CD4-positive, alpha-beta T cell treated with Interleukin-17A for 1 hour (primary cell): ENCODE measurements around the gene AKAP8L.
A peak's percentile ranks its signal among the peaks of the same experiment; 100 is the strongest.
"Not testable (repeated sequence)": the region's sequence is repeated elsewhere in the genome, so short reads cannot be mapped to it uniquely, and the experiment has no call there.

ENCODE experiments used
- DNase-seq: peaks from one replicate; pipeline ENCODE4 v3.0.0-alpha.2; 2020

Gene AKAP8L

DNA sequence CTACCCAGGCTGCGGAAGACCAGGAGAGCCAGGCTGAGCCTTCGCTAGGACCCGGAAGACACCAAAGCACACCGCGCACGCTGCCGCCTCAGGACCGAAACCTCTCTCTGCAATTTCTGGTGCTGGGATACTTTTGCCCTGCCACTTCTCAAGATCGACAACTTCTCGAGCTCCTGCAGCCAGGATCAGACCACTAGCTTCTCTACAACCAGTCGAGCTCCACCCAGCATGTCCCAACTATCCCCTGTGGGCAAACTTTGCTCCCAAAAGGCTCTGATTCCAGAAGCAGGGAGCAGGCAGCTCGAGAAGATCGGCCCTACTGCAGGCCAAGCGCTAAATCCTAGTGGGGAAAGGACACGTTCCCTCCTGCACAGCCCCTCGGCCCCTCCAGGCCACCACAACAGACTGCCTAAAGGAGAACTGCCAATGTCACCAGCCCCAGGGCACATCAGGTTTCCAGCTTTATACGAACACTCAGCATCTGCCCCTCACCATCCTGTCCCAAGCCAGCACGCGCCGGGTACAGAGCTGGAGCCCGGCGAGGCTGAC lies 40.2 kb downstream of the AKAP8L start:
- peak; percentile 56 for DNase-seq

DNA sequence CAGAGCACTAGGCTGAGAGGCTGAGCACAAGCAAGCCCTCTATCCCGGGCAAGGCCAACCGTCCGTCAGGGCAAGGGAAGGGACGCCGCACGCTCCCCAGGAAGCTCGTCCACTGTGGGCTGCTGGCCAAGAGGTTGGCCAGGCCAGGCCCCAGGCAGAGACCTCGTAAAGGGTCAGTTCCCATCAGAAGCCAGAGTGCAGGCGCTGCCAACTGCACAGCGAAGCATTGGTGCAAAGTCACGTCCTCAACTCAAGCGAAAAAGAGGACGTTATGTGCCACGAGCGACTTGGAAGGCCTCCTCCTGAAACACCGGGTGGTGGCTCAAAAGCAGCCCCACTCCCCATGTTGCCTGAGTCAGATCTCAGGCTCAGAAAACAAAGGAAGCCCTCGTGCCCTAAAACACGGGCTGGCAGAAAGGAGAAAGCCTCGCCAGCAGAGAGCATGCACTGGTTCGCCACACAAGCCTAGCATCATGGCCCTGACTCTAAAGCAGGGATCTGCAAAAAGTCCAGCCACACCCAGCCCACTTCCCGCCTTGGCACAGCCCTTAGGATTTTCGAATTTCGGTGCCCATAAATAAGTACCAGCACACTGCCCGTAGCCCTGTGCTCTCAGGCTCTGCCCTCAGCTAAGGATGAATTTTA lies 43.9 kb downstream of the AKAP8L start:
- no peak for DNase-seq

DNA sequence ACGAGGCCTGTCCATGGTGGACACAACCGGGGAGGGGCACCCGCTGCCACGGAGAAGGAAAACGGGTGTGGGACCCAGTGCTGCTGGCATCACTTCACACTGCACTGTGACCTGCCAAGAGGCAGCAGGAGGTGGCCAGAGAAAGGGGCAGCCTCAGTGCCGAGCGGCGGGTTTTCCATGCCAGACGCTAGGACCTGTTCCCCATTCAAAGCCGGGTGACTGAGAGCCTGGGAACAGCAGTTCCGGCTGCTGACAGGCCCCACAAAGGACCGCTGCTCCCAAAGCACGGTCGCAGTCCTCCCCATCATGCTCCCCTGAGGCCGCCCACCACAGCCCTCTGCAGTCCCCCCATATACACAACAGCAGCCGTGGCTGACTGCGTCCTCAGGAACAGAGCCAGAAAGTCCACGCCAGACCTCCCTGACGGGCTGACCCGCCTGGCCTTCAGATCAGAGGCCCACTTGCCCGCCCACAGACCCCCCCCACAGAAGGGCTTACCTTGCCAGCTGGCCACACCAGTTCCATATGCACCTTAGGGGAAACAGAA lies 44.6 kb downstream of the AKAP8L start:
- no peak for DNase-seq

DNA sequence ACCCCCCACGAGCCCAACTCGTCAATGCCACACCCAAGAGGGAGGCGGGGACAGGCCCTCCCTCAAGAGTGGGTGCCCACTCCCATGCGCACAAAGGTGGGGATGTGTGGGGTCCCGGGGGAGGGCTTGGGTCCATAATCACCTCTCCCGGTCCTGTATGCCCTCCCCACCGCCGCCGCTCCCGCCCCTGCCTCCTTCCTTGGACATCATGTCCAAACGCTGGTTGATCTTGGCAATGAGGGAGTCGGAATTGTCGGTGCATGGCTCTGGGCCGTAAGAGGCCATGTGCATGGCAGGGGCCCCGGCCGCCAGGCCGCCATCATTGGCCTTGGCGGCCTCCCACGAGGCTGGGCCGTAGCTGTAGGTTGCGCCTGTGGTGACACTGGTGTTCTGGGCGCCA lies 45.1 kb downstream of the AKAP8L start:
- no peak for DNase-seq

DNA sequence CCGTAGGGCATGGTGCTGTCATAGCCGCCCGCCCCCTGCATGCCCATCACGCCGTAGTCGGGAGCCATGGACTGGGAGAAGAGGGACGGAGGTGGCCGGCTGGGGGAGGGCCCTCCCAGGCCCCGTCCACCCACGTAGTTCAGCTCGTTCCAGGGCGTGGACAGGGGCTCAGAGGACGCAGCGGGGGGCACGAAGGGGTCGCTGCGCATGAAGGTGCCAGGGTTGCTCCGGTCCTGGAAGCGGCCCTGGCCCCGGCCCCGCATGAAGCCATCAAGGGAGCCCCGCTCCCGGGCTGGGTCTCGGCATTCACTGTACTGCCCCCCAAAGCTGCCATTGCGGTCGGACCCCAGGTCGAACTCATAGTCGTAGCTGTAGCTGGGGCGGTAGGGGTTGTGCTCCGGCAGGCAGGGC lies 45.9 kb downstream of the AKAP8L start:
- no peak for DNase-seq

DNA sequence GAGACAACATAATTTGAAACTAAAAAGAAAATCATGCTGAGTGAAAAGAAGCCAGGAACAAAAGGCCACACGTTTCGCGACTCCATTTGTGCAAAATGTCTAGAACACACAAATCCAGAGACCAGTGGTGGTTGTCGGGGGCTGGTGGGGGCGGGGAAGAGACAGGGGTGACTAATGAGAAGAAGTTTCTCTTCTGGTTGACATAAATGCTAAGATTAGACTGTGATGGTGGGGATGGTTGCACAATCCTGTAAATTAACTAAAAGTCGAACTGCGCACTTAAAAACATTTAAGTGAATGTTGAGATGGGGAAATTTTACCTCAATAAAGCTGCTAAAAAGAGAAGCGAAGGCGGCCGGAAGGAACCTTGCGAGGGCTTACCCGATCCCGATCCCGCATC lies 46.3 kb downstream of the AKAP8L start:
- DNase-seq = no peak

DNA sequence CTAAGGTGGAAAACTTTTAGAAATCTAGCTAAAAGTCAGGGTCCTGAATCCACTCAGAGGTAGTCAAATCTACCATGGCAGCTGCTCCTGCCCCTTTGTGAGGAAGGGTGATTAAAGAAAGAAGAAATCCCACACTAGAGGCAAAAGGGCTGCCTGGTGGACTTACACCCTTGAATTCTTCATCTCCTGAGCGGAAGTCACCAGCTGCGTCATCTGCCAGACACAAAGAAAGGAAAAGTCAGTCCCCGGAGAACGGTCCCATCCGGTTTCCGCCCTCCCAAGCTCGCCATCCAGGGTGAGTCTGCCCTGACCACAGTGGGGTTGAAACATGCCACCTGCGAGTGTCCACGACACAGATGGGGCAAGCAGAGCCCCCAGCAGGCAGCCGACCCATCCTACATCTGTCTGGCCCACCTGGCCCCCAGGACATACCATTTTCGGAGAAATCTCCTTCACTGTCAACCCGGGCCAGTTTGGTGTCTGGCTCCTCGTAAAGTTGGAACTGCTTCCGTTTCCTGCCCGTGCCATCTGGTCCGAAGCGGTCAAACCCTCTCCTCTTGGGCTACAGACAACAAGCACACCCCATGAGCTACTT lies 46.9 kb downstream of the AKAP8L start:
- DNase-seq = no peak

DNA sequence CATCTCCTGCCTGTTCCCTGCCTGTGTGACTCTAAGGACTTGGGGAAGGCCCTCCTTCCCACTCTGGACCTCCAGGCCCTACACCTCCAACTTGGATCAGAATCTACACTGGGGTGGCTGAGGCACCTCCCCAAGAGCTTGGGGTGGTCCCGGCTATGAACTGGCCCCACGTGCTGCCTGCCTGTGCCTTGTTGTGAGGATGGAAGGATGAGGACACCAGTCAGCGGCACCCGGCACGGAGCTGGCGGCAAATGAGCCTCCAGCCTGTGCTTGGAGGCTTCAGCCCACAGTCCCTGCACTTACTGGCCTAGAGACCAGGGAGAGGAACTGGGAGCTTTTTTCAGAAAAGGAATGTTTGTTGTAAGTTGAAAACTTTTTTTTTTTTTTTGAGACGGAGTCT lies 47.7 kb downstream of the AKAP8L start:
- no peak for DNase-seq

DNA sequence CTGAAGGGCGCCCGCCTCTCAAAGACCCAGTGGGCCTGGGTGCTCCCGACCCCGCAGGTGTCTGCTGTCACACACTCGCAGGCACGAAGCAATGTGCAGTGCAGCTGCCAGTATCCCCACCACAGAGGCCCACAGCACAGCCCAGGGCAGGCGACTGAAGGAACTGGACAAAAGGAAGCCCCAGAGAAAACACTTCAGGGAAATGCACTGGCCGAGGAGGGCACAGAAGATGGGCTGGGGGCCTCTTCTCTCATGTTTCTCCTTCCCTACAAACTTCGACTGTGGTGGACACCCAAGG lies 49.2 kb downstream of the AKAP8L start:
- DNase-seq = no peak

DNA sequence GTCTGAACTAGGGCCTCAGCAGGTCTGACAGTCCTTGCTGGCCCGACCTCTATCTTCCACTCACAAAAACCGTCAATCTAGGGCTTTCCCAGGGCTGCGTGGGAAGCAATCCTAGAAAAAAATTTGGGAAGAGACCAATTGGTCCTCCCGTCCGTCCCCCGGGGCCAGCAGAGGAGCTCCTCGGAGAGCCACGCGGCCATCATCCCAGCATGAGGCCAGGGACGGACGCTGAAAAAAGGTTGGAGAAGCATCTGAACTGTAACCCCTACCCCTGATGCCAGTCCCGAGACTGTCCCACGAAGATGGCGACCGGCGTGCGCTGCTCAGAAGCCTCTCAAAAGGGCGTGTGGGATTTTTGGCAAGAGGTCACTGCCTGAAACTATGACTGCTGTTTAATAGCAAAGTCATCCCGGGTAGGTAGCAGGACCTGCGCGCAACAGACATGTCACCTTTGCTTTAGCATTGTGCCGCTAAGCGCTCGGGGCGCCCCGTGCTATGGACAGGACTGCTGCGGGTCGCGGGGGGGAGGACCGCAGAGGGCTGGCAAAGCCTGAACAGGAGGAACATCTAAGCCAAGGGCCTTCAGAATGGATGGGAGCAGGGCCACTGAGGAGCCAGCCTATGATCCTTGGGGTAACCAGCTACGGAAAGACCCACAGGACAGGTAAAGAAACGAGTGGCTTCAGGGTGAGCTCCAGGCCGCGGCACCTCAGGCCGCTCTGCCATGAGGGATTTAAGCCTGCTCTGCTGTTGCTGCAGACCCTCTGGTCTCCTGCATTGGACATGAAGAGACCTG lies 49.8 kb downstream of the AKAP8L start:
- no peak for DNase-seq

DNA sequence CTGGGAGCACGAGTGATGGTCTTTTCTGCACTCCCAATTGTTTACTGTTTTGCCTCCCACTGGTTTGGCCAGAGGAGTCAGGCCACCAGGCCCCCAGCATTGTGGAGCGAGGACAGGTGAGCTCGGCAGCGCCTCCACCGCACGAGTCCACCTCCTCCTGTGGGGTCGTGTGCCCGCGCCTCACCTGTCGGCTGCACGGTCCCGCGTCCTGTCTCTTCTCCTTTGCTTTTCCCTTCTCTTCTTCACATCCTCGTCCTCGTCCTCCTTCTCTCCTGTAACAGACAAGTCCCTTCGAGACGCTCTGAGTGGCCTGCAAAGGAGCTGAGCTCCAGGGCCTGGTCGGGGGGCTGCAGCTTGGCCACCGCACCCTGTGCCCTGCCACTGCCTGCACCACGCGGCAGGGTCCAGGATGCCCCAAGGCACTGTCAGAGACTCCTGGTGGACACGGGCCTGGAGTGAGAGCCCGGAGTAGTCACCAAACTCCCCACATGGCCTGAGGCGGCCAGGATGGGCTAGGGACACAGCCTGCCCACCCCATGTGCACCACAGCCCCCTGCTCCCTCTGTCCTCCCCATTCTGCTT lies 50.6 kb downstream of the AKAP8L start:
- no peak for DNase-seq

DNA sequence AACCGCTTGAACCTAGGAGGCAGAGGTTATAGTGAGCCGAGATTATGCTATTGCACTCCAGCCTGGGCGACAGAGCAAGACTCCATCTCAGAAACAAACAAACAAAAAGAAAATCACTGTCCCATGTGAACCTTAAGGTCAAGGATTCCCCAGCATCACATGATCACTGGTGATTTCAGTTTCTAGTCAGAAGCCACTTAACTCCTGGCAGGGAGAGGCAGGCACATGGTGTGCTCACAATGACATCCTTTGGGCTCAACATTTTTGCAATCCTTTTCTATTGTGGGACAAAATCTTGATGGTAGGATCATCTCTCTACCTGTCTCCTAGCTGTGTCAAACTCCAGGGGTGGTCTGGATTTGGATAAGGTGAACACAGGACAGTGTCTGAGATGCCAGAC lies 51.3 kb downstream of the AKAP8L start:
- DNase-seq = no peak

DNA sequence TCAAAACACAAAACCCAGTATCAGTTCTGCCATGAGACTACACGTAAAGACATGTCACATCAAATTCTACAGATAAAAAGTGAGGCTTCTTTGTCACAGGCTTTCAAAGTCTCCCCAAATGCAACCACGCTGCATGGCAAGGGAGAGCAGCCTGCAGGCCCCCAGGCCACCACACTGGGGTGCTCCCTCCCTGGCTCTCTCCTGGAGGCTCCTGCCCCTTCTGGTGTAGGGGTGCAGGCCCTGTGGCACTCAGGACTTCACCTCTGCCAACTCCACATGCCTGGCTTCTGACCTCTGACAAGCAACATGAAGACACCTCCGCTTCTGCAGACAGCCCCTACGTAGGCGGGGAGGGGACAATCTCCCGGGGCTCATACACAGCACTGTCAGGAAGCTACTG lies 53.5 kb downstream of the AKAP8L start:
- DNase-seq = no peak

DNA sequence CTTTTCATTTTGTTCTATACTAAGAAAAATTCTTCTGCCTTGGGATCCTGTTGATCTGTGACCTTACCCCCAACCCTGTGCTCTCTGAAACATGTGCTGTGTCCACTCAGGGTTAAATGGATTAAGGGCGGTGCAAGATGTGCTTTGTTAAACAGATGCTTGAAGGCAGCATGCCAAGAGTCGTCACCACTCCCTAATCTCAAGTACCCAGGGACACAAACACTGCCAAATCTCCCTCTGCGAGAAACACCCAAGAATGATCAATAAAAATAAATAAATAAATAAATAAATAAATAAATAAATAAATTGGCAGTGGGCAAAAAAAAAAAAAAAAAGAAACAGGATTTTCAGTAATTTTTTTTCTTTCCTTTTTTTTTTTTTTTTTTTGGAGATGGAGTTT lies 55.0 kb downstream of the AKAP8L start:
- DNase-seq = not testable (repeated sequence)

DNA sequence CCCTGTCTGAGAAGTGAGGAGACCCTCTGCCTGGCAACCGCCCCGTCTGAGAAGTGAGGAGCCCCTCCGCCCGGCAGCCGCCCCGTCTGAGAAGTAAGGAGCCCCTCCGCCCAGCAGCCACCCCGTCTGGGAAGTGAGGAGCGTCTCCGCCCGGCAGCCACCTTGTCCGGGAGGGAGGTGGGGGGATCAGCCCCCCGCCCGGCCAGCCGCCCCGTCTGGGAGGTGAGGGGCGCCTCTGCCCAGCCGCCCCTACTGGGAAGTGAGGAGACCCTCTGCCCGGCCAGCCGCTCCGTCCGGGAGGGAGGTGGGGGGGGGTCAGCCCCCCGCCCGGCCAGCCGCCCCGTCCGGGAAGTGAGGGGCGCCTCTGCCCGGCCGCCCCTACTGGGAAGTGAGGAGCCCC lies 55.7 kb downstream of the AKAP8L start:
- DNase-seq = not testable (repeated sequence)

DNA sequence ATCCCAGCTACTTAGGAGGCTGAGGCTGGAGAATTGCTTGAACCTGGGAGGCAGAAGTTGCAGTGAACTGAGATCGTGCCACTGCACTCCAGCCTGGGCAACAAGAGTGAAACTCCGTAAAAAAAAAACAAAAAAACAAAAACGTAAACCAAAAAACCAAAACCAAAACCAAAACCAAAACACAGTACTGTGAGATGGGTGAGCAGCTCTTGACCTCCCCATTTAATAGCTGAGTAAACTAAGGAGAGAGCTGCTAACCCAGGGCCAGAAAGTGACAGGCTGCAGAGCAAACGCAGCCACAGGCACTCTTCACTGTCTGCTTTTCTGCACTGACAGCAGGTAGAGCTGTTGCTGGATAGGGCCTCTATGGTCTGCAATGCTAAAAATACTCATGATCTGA lies 58.8 kb downstream of the AKAP8L start:
- DNase-seq = not testable (repeated sequence)

DNA sequence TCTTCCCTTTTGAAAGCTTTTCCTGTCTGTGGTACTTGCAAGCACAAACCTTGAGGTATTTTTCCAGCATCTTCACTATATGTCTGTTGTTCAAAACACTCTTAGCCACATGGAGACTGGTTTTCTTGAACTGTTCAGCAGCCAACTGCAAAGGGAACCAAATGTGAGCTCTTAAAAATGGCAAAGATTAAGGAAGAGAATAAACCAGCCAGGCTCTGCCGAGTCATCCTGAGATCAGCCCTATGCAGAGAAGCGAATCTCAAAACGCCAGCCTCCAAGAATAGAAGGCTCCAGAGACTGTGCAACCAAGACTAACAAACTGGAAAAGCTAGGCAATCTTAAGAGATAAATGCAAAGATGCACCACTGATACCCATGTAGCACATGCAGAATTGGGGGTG lies 59.9 kb downstream of the AKAP8L start:
- DNase-seq = no peak

DNA sequence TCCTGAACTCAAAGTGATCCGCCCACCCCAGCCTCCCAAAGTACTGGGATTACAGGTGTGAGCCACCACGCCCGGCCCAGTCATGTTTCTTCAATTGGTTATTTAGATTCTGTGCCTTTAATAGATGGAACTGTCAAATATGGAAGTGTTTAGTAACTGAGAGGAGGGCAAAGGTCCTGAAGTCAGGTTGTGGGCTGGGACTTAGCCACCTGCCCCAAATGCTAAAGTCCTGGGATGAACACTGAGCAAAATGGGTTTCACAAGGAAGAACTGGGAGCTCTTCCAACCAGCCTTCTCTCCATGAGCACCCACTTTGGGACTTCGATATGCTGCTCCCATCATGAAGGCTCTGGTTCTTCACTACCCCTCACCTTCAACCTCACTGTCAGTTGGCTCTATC lies 60.9 kb downstream of the AKAP8L start:
- DNase-seq = no peak

DNA sequence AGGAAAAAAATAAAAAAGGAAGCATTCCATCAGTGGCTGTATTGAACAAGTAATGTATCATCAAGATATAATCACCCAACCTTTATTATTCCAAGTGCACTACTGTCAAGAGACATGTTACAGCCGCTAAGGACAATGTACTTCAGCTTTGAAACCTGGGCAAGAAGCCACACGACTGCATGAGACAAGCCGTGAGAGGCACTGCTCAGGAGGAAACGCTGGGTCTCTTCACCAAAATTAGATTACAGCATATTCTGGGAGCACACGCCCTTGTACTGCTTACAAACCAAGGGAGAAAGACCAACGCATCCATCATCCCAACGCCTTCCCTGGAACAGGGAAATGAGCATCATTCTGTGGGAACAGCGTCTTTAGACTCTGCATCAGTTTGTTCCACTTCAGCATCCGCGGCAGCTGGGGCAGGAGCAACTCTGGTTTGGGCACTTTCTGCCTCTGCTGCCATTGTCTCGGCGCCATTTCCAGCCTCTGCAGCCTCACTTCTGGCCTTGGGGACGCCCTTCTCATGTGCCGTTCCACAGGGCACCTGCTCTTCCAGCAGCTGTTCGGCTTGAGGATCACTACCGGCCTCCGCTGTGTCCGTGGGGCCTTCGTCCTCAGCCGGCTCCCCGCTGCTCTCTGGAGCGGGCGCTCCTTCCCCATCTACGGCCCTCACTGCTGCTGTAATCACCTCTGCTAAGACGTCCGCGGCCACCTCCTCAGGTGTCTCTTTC lies 64.1 kb downstream of the AKAP8L start:
- no peak for DNase-seq

DNA sequence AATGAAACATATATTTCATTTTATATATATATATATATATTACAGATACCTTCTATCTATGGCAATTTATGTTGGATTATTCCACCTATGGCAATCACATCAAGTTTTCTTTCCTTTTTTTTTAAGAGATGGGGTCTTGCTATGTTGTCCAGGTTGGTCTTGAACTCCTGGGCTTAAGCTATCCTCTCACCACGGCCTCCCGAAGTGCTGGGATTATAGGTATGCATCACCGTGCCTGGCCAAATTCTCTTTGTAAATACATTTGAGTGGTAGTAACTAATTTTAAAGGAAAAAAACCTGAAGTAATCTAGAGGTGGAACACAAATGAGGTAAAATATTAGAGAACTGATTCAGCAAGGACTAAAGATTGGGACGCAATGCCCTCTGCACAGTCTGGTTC lies 64.9 kb downstream of the AKAP8L start:
- no peak for DNase-seq

DNA sequence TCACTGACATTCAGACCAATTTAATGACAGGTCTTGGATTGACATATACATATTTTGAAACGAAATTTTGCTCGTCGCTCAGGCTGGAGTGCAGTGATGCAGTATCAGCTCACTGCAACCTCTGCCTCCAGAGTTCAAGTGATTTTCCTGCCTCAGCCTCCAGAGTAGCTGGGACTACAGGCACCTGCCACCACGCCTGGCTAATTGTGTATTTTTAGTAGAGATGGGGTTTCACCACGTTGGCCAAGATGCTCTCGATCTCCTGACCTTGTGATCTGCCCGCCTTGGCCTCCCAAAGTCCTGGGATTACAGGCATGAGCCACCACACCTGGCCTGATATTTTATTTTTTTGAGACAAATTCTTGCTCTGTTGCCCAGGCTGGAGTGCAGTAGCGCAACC lies 66.3 kb downstream of the AKAP8L start:
- not testable (repeated sequence) for DNase-seq

DNA sequence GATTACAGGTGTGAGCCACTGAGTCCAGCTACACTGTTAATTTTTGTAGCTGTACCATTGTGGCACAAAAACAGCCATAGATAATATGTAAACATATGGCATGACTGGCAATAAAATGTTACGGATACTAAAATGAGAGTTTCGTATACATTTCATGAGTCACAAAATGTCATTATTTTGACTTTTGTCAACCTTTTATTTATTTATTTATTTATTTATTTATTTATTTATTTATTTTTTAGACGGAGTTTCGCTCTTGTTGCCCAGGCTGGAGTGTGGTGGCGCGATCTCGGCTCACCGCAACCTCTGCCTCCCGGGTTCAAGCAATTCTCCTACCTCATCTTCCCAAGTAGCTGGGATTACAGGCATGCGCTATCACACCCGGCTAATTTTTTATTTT lies 77.5 kb downstream of the AKAP8L start:
- not testable (repeated sequence) for DNase-seq

DNA sequence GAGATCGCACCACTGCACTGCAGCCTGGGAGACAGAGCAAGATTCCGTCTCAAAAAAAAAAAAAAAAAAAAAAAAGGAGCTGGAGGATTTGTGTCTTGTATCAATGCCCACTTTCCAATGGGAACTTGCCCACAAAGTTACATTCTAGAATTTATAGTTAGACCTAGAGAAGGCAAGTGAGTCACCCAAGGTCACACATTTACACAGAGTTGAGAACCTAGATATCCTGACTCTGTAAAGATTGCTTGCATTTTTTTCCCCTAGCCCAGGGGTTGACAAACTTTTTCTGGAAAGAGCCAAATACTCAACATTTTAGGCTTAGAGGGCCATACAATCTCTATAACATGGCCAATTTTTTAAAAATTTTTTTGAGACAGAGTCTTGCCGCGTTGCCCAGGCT lies 78.7 kb downstream of the AKAP8L start:
- no peak for DNase-seq
